Thyroid gland (tissue), 4 donors: Measurements from ENCODE around the gene FJX1.

Source experiments
- POLR2A ChIP-seq, 2 donors: fragments of 450-650 bp; IDR thresholded peaks; one replicate each; pipeline ENCODE4 v1.6.1; 2017; ENCODE audit warnings: antibody characterized with exemption in 2 of 2, mild to moderate bottlenecking in 2 of 2, moderate library complexity in 1 of 2
- TF ChIP-seq, protein P1 (sequence below), 6 experiments: fragments of 200-600 bp in 3 of 6; fragments of 450-650 bp in 3 of 6; sonication (generic) in 3 of 6; IDR thresholded peaks; one replicate each; pipeline ENCODE4 v1.5.1; 2016 to 2019; ENCODE audit warnings: antibody characterized with exemption in 6 of 6, mild to moderate bottlenecking in 2 of 6, inconsistent platforms in 1 of 6, moderate library complexity in 1 of 6

DNA sequence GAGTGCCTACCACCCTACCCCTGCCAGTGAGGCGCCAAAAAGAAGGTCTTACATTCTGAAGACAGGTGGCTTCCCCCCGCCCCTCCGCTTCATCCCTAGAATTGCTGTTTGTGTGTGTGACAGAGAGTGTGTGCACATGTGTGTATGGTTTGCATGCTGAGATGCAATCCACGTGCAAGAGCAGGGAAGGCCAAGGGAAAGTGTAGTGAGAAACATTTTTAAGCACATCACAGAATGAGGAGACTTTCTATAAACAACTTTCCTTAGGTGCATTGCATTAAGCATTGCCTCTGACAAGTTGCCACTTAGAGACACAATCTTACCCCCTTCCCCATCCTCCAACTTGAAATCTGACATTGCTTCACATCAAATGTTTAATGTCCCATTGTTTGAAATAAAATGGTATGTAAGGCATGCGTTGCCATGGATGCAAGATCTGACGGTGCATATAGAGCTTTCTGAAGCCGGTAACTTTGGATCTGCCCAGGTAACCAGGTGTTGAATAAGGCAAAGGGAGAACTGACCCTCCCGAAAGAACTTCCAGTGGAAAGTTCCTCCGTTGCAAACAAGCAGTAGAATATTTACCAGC is 21.4 kb downstream of the FJX1 start:
- no peak for TF ChIP-seq POLR2A (IDR thresholded peaks at IDR 0.05)
- TF ChIP-seq, protein P1, sequence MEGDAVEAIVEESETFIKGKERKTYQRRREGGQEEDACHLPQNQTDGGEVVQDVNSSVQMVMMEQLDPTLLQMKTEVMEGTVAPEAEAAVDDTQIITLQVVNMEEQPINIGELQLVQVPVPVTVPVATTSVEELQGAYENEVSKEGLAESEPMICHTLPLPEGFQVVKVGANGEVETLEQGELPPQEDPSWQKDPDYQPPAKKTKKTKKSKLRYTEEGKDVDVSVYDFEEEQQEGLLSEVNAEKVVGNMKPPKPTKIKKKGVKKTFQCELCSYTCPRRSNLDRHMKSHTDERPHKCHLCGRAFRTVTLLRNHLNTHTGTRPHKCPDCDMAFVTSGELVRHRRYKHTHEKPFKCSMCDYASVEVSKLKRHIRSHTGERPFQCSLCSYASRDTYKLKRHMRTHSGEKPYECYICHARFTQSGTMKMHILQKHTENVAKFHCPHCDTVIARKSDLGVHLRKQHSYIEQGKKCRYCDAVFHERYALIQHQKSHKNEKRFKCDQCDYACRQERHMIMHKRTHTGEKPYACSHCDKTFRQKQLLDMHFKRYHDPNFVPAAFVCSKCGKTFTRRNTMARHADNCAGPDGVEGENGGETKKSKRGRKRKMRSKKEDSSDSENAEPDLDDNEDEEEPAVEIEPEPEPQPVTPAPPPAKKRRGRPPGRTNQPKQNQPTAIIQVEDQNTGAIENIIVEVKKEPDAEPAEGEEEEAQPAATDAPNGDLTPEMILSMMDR (IDR thresholded peaks at IDR 0.05), result no peak
